IMR-90 (cell line): ENCODE results near the gene NHSL2.
"Not testable (repeated sequence)": the region's sequence is repeated elsewhere in the genome, so short reads cannot be mapped to it uniquely, and the experiment has no call there.

Experiments used
- CHD1 ChIP-seq: IDR thresholded peaks from 2 replicates; pipeline ENCODE4 v1.6.1; 2012; ENCODE audit warnings: low read depth, low read length, improper control_type of control experiment
- CTCF ChIP-seq: conservative IDR thresholded peaks from 2 replicates; pipeline ENCODE4 v1.5.1; 2012; ENCODE audit warnings: mild to moderate bottlenecking, low read depth, low read length, improper control_type of control experiment
- SMC3 ChIP-seq: fragments of 150-350 bp; IDR thresholded peaks from 2 replicates; pipeline ENCODE4 v1.6.1; 2016; ENCODE audit warnings: low read depth, mild to moderate bottlenecking, antibody characterized with exemption, low read length, moderate library complexity

GRCh38 chrX:71964184-71964583, 53.5 kb downstream of the NHSL2 start:
- TF ChIP-seq CTCF, CHD1, SMC3: not testable (repeated sequence)
